Measurements from ENCODE around the gene SGCD.

Gene SGCD

DNA sequence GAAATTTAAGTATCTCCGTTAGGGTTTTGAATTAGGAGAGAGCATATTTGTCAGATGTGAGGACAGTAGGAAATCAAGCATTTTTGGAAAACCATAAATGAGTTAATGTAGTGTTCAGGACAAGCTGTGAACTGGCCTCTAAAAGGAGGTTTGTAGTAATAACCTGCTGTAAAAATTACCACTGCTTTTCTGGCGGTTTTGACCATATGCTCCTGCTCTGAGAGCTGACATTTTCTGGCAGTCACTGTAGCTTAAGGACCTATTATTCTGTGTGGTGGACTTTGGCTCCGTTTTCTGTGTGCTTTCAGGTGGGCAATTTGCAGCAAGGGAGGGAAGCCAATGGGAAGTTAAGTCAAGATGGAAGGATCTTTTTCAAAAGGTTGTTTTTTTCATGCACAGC, 111.1 kb downstream of the SGCD start:
- no peak overlapping the region for H3K27ac ChIP-seq (replicated peaks)
- no peak for DNase-seq (ENCODE audit: low read depth in 1 of 2, low spot score in 1 of 2)
- no peak for TF ChIP-seq POLR2AphosphoS5 (IDR thresholded peaks at IDR 0.05; ENCODE audit: low read depth)
- TF ChIP-seq GABPA (IDR thresholded peaks at IDR 0.05; ENCODE audit: low read depth) = no peak
- TF ChIP-seq, protein P1, sequence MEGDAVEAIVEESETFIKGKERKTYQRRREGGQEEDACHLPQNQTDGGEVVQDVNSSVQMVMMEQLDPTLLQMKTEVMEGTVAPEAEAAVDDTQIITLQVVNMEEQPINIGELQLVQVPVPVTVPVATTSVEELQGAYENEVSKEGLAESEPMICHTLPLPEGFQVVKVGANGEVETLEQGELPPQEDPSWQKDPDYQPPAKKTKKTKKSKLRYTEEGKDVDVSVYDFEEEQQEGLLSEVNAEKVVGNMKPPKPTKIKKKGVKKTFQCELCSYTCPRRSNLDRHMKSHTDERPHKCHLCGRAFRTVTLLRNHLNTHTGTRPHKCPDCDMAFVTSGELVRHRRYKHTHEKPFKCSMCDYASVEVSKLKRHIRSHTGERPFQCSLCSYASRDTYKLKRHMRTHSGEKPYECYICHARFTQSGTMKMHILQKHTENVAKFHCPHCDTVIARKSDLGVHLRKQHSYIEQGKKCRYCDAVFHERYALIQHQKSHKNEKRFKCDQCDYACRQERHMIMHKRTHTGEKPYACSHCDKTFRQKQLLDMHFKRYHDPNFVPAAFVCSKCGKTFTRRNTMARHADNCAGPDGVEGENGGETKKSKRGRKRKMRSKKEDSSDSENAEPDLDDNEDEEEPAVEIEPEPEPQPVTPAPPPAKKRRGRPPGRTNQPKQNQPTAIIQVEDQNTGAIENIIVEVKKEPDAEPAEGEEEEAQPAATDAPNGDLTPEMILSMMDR (IDR thresholded peaks at IDR 0.05; ENCODE audit: insufficient read depth, low read length) = no peak
- TF ChIP-seq SPI1 (IDR thresholded peaks at IDR 0.05; ENCODE audit: borderline replicate concordance, low read depth) = no peak
- TF ChIP-seq, protein P2, sequence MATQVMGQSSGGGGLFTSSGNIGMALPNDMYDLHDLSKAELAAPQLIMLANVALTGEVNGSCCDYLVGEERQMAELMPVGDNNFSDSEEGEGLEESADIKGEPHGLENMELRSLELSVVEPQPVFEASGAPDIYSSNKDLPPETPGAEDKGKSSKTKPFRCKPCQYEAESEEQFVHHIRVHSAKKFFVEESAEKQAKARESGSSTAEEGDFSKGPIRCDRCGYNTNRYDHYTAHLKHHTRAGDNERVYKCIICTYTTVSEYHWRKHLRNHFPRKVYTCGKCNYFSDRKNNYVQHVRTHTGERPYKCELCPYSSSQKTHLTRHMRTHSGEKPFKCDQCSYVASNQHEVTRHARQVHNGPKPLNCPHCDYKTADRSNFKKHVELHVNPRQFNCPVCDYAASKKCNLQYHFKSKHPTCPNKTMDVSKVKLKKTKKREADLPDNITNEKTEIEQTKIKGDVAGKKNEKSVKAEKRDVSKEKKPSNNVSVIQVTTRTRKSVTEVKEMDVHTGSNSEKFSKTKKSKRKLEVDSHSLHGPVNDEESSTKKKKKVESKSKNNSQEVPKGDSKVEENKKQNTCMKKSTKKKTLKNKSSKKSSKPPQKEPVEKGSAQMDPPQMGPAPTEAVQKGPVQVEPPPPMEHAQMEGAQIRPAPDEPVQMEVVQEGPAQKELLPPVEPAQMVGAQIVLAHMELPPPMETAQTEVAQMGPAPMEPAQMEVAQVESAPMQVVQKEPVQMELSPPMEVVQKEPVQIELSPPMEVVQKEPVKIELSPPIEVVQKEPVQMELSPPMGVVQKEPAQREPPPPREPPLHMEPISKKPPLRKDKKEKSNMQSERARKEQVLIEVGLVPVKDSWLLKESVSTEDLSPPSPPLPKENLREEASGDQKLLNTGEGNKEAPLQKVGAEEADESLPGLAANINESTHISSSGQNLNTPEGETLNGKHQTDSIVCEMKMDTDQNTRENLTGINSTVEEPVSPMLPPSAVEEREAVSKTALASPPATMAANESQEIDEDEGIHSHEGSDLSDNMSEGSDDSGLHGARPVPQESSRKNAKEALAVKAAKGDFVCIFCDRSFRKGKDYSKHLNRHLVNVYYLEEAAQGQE (IDR thresholded peaks at IDR 0.05; ENCODE audit: insufficient replicate concordance, low read depth) = no peak

DNA sequence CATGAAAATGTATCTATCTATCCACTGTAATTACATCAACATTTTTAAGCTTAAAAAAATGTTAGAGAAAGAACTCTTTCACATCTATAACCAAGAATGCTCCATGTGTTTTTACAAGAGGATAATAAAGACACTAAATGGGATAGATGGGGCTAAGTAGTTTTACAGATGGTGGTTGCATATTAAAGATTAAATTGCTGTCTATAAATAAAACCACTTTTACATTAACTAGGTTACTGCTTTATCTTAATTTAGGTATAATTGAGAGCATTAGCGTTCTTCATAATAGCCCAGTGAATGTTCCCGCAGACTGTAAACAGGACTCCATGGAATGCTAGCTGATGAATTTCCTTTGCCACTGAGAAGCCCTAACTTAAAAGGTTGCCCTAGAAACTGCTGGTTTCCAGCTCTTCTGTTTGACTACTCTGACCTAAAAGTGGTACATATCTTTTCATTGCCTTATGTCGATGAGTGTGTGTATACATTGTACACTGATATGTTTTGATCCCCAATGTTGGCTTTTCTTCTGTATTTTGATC, 117.9 kb downstream of the SGCD start:
- no peak overlapping the region for H3K27ac ChIP-seq (replicated peaks)
- TF ChIP-seq, protein P2 (IDR thresholded peaks at IDR 0.05; ENCODE audit: insufficient replicate concordance, low read depth) = no peak
- TF ChIP-seq SPI1 (IDR thresholded peaks at IDR 0.05; ENCODE audit: borderline replicate concordance, low read depth) (no peak), POLR2AphosphoS5 (IDR thresholded peaks at IDR 0.05; ENCODE audit: low read depth) (no peak)
- no peak overlapping the region for H3K4me3 ChIP-seq (replicated peaks; ENCODE audit: insufficient read depth, low read length)
- no peak for DNase-seq (ENCODE audit: low read depth in 1 of 2, low spot score in 1 of 2)
- H3K27me3 ChIP-seq (ENCODE audit: insufficient read depth, poor library complexity, severe bottlenecking) = peaks cover 10% of the 10 kb centered on the region

More for the DNA sequence above, 111.1 kb downstream of the SGCD start:
- H3K27me3 ChIP-seq (ENCODE audit: insufficient read depth, poor library complexity, severe bottlenecking) = peaks cover 3% of the 10 kb centered on the region
- H3K4me3 ChIP-seq (replicated peaks; ENCODE audit: insufficient read depth, low read length) = no peak overlapping the region

DNA sequence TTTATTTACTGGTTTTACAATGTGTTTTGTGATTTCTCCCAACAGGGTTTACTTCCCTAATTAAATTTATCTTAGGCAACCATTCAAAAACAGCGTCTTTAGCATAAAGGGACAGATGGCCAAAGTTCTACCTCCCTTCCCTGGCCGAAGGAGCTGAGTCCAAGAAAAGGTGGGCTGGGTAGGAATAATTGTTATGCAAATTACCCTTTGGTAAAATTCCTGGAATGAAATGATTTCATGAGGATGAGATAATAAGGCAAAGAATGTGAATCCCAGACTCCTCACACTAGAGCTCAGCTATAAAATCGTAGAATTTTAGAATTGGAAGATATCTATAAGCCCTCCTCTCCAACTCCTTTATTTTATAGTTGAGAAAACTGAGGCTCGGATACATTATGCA, 119.6 kb downstream of the SGCD start:
- no peak overlapping the region for H3K27ac ChIP-seq (replicated peaks)
- H3K27me3 ChIP-seq (ENCODE audit: insufficient read depth, poor library complexity, severe bottlenecking) = peaks cover 10% of the 10 kb centered on the region
- DNase-seq (ENCODE audit: low read depth in 1 of 2, low spot score in 1 of 2) = no peak
- TF ChIP-seq, protein P1 (IDR thresholded peaks at IDR 0.05; ENCODE audit: insufficient read depth, low read length) = no peak
- no peak for TF ChIP-seq GABPA (IDR thresholded peaks at IDR 0.05; ENCODE audit: low read depth)
- TF ChIP-seq POLR2AphosphoS5 (IDR thresholded peaks at IDR 0.05; ENCODE audit: low read depth) = no peak
- TF ChIP-seq, protein P2 (IDR thresholded peaks at IDR 0.05; ENCODE audit: insufficient replicate concordance, low read depth) = no peak
- no peak overlapping the region for H3K4me3 ChIP-seq (replicated peaks; ENCODE audit: insufficient read depth, low read length)
